ENCODE measurements around the gene PLAAT3.
"Not testable (repeated sequence)": the region's sequence is repeated elsewhere in the genome, so short reads cannot be mapped to it uniquely, and the experiment has no call there.

Gene PLAAT3

DNA sequence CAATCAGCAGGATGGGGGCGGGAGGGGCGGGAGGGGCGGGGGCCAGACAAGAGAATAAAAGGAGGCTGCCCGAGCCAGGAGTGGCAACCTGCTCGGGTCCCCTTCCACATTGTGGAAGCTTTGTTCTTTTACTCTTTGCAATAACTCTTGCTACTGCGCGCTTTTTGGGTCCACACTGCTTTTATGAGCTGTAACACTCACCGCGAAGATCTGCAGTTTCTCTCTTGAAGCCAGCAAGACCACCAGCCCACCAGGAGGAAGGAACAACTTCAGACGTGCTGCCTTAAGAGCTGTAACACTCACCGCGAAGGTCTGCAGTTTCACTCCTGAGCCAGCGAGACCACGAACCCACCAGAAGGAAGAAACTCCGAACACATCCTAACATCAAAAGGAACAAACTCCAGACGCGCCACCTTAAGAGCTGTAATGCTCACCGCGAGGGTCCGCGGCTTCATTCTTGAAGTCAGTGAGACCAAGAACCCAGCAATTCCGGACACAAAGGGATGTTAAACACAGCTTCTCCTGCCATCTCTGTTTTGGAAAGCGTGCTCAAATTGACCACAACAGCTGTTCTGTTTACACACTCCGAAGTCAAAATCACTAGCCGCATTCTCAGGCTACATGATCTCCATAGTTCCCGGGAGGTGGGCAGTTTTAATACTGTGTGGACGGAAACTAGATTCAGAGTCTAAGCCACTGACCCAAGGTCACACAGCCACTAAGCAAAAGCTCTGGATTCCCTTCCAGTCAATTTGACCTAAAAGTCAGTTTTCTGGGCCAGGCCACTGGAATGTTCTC lies 62.9 kb downstream of the PLAAT3 start:
- Mint-ChIP-seq H3K27me3 (peaks cover 38% of the 10 kb centered on the region), H3K9me3 (no peaks in the 10 kb centered on the region), H3K36me3 (ENCODE audit: low read depth) (no peaks in the 10 kb centered on the region), H3K27ac (no peak overlapping the region), H3K4me3 (no peak overlapping the region), H3K4me1 (ENCODE audit: low read depth) (peaks cover 20% of the 10 kb centered on the region)
- intact Hi-C loops (cut with micrococcal nuclease): no loop called here

DNA sequence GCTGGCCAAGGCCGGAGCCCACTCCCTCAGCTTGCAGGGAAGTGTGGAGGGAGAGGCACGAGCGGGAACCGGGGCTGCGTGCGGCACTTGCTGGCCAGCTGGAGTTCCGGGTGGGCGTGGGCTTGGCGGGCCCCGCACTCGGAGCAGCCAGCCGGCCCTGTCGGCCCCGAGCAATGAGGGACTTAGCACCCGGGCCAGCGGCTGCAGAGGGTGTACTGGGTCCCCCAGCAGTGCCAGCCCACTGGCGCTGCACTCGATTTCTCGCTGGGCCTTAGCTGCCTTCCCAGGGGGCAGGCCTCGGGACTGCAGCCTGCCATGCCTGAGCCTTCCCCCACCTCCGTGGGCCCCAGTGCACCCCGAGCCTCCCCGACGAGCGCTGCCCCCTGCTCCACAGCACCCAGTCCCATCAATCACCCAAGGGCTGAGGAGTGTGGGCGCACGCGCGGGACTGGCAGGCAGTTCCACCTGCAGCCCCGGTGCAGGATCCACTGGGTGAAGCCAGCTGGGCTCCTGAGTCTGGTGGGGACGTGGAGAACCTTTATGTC lies 64.0 kb downstream of the PLAAT3 start:
- peaks cover 20% of the 10 kb centered on the region for H3K4me1 Mint-ChIP-seq (ENCODE audit: low read depth)
- H3K36me3 Mint-ChIP-seq (ENCODE audit: low read depth); H3K9me3 Mint-ChIP-seq; intact Hi-C loops (cut with micrococcal nuclease); H3K27ac Mint-ChIP-seq; H3K4me3 Mint-ChIP-seq: not testable (repeated sequence)
- peaks cover 34% of the 10 kb centered on the region for H3K27me3 Mint-ChIP-seq

DNA sequence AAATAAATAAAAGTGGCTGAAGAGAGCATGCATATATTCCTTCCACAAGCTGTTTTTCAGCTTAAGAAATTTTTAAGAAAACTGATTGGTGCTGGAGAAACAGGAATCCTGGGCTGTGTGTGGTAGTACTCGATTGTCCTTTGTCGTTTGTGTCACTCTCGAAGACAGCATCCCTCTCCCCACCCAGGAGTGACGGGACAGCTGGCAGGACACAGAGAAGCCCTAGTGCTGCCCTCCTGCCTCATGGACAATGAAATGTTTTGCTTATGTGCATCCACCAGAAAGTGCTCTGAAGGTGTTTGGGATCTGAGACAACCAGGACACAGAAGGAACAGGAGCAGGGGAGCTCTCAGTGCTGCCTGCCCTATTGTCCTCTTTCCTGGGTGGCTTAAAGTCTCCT lies 64.8 kb downstream of the PLAAT3 start:
- intact Hi-C loops (cut with micrococcal nuclease): loop anchor here (10.0 kb wide), 1 partner anchor 55 kb away; the partner anchor contains the start of gene PLAAT5
- H3K4me3 Mint-ChIP-seq: no peak overlapping the region
- no peaks in the 10 kb centered on the region for H3K9me3 Mint-ChIP-seq
- H3K27me3 Mint-ChIP-seq: peaks cover 31% of the 10 kb centered on the region
- H3K27ac Mint-ChIP-seq: no peak overlapping the region
- H3K36me3 Mint-ChIP-seq (ENCODE audit: low read depth): no peaks in the 10 kb centered on the region
- H3K4me1 Mint-ChIP-seq (ENCODE audit: low read depth): peaks cover 20% of the 10 kb centered on the region

DNA sequence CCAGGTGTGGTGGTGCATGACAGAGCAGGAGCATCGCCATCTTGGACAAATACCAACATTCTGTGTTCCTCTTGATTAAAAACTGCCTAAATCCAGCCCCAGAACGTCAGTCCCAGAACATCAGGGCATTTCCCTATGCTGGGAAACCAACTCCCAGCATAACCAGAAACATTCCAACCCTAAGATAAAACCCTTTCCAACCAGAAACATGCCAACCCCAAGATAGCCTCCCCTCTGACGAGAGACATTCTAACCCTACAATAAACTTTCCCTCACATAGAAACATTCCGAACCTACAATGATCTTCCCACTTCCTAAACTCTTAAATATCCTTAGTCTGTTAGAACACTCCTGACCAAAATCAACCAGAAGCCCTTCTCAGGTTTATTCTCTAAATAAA lies 66.1 kb downstream of the PLAAT3 start:
- Mint-ChIP-seq H3K27ac (no peak overlapping the region), H3K4me1 (ENCODE audit: low read depth) (peaks cover 20% of the 10 kb centered on the region), H3K9me3 (no peaks in the 10 kb centered on the region), H3K4me3 (no peak overlapping the region), H3K36me3 (ENCODE audit: low read depth) (no peaks in the 10 kb centered on the region), H3K27me3 (peaks cover 30% of the 10 kb centered on the region)
- intact Hi-C loops (cut with micrococcal nuclease): loop anchor here (10.0 kb wide), 1 partner anchor 53 kb away; the partner anchor contains the start of gene PLAAT5

DNA sequence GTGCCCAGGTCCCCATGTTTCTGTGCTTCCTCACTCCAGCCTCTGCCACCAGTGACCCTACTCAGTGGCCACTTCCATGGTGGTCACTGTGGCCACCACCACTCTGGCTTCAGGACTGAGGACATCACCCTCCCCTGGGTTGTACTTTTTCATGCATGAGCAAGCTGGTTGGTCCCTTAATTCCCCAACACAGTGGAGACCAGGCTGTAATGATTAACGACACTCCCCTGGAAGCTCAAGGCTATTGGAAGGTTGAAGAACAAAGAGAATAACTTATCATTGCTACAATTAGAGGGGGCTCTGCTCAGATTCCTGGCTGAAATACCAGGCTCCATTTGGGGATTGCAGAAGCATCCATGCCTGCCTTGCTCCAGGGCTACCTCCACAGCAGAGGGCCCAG lies 67.2 kb downstream of the PLAAT3 start:
- H3K4me1 Mint-ChIP-seq (ENCODE audit: low read depth): peaks cover 17% of the 10 kb centered on the region

DNA sequence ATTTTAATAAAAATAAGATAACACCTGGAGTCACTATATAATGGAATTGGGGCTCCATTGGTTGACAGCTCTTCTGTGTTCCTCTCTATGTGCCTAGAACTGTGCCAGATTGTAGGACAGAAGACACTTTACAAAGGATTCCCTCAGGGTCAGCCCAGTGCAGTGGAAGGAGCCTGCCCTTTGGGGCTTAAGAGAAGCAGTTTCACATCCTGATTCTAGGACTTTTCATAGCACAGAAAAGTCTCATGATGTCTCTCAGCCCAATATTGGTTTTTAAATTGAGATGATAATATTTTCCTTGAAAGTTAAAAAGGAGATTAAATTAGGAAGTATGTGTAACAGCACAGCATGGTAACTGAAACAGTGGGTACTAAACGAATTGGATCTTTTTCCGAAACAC lies 70.5 kb downstream of the PLAAT3 start:
- Mint-ChIP-seq H3K4me1 (ENCODE audit: low read depth) (peaks cover 19% of the 10 kb centered on the region), H3K27me3 (peaks cover 12% of the 10 kb centered on the region), H3K36me3 (ENCODE audit: low read depth) (no peaks in the 10 kb centered on the region), H3K4me3 (no peak overlapping the region), H3K27ac (no peak overlapping the region), H3K9me3 (no peaks in the 10 kb centered on the region)
- intact Hi-C loops (cut with micrococcal nuclease): loop anchor here (10.0 kb wide), 1 partner anchor 49 kb away; the partner anchor contains the start of gene PLAAT5

More for the DNA sequence above, 67.2 kb downstream of the PLAAT3 start:
- no peak overlapping the region for H3K4me3 Mint-ChIP-seq
- intact Hi-C loops (cut with micrococcal nuclease): loop anchor here (10.0 kb wide), 1 partner anchor 52 kb away; the partner anchor contains the start of gene PLAAT5
- peaks cover 27% of the 10 kb centered on the region for H3K27me3 Mint-ChIP-seq
- no peaks in the 10 kb centered on the region for H3K36me3 Mint-ChIP-seq (ENCODE audit: low read depth)
- H3K9me3 Mint-ChIP-seq: no peaks in the 10 kb centered on the region
- no peak overlapping the region for H3K27ac Mint-ChIP-seq

DNA sequence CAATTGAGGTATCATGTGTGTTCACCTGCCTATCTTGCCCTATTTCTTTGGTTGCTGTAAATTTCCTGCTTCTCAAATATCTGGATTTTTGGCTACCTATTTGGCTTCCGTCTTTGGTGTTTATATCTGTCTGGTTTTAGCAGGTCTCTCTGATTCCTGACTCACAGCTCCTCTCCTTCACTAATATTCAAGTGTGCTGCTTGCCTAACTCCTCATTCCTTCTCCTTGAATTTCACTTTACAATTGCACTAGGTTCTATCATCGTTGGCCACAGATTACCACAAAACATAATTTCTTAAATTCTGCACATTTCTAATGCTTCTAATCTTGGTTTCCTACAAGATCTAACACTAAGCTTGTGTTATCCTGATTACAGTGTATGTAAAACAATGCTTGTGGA lies 71.7 kb downstream of the PLAAT3 start:
- Mint-ChIP-seq H3K27me3 (peaks cover 23% of the 10 kb centered on the region), H3K4me1 (ENCODE audit: low read depth) (peaks cover 31% of the 10 kb centered on the region)
- not testable (repeated sequence) for H3K36me3 Mint-ChIP-seq (ENCODE audit: low read depth); H3K9me3 Mint-ChIP-seq; H3K27ac Mint-ChIP-seq; H3K4me3 Mint-ChIP-seq
- intact Hi-C loops (cut with micrococcal nuclease): loop anchor here (10.0 kb wide), 1 partner anchor 48 kb away; the partner anchor contains the start of gene PLAAT5

DNA sequence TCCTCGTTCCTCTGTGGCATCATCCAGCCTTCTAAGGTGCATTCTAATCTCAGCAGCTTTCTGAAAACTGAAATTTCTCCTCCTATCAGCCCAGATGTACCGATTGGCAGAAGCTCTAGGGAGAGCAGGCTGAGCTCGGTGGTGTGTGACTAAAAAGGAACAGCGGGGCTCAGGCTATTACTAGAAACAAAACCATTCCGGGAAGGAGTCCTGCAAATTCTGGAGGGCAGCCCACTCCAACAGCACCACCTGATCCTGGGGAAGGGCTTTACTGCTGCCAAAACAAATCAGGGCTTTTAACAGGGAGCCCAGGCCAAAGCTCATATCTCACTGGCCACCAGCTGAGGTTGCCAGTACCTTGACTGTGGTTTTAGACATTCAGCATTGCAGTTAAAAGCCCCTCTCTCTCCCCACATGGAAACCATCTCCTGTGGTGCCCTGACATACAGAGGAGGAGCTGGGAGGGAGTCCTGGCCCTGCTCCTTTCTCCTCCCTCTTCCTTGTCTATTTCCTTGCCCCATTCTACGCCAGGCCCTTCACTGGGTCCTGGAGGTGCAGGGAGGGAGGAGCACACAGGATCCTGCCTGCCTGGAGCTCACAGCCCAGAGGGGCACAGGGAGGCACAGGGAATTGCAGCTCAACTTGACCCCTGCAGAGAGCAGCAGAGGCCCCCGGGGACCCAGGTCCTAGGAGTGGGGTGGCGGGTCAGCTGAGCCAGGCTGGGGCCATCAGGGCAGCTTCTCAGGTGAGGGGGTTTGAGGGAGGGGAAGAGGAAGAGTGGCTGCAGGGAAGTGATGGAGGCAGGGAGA lies 76.7 kb downstream of the PLAAT3 start:
- H3K4me3 Mint-ChIP-seq: peak overlapping the region; percentile 77
- H3K36me3 Mint-ChIP-seq (ENCODE audit: low read depth): no peaks in the 10 kb centered on the region
- H3K9me3 Mint-ChIP-seq: no peaks in the 10 kb centered on the region
- H3K27ac Mint-ChIP-seq: peak overlapping the region; percentile 66
- H3K27me3 Mint-ChIP-seq: peaks cover 22% of the 10 kb centered on the region
- peaks cover 40% of the 10 kb centered on the region for H3K4me1 Mint-ChIP-seq (ENCODE audit: low read depth)
- intact Hi-C loops (cut with micrococcal nuclease): no loop called here

DNA sequence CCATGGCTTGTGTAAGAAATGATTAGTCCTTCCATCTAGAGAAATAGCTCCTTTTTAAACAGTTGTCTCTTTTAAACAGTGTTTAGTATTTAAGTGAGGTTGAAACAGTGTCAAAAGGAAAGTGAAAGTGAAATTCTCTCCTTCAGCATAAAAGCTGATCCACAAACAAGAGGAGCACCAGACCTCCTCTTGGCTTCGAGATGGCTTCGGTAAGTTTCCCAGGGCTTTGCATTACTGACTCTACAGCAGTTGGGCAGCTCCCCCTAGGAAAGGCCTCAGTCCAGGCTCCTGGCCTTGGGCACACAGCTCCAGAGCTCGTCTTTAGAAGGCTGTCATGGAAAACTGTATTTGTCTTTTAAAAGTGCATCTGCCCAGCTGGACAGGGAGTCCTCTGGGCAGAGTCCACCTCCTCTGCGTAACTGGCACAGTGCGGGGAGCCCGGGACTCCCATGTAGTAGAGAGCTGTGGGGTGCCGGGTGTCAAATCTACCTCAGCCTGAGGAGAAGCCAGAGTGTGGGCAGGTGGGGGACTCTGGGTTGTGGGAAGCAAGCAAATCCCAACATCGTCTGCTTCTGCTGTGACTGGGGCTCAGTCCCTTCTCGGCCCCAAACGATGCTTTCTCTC lies 77.5 kb downstream of the PLAAT3 start, which contains the start of gene PLAAT4:
TSS of gene PLAAT4 (plus strand) at position 140 of the 624 bp plus-strand sequence. CDS start at position 201, 61 bp downstream.
- H3K4me1 Mint-ChIP-seq (ENCODE audit: low read depth): peaks cover 40% of the 10 kb centered on the region
- intact Hi-C loops (cut with micrococcal nuclease): no loop called here
- H3K9me3 Mint-ChIP-seq: no peaks in the 10 kb centered on the region
- H3K27ac Mint-ChIP-seq: peak within 1 kb of the TSS; percentile 66
- no peaks in the 10 kb centered on the region for H3K36me3 Mint-ChIP-seq (ENCODE audit: low read depth)
- peak within 1 kb of the TSS; percentile 77 for H3K4me3 Mint-ChIP-seq
- peaks cover 23% of the 10 kb centered on the region for H3K27me3 Mint-ChIP-seq

DNA sequence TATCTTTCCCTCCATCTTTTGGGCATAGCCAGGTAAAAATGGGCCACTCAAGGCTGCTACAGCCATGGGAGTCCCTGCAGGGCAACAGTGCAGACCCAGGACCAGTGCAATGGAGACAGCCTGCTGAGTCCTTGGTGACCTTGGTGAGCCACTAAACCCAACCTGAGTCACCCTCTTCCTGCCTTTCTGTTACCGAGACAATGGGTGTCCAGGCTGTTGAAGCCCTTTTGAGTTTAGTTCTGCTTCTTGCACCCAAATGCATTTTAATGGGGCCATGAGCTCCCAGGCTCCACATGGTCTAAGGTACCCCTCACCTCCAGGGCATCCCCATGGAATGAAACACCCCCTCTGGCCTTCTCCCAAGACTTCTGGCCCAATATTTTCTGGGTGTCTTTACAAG lies 78.5 kb downstream of the PLAAT3 start:
- Mint-ChIP-seq H3K9me3 (no peaks in the 10 kb centered on the region), H3K4me1 (ENCODE audit: low read depth) (peaks cover 38% of the 10 kb centered on the region), H3K27me3 (peaks cover 23% of the 10 kb centered on the region), H3K27ac (no peak overlapping the region), H3K36me3 (ENCODE audit: low read depth) (no peaks in the 10 kb centered on the region), H3K4me3 (no peak overlapping the region)
- intact Hi-C loops (cut with micrococcal nuclease): no loop called here

DNA sequence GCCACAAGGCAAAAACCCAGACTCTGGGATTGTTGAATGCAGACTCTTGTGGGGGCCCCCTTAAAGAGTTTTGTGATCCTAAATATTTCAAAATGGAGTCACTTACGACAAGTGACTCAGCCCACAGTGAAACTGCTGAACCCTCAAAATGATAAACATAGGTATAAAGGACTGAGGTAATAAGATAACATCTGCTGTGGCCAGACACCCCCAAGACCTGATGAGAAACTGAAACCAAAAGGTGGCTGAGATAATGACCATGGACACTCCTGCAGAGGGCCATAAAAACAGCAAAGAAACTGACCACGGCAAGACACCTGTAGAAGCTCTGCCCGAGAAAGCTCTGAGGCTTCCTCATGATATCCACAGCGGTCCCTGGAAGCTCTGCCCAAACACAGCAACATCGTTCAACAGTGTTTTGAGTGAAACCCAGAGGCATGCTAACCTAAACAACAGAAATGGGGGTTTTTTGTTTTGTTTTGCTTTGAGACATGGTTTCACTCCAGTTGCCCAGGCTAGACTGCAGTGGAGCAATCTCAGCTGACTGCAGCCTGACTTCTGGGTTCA lies 79.3 kb downstream of the PLAAT3 start:
- no peak overlapping the region for H3K4me3 Mint-ChIP-seq
- no peaks in the 10 kb centered on the region for H3K36me3 Mint-ChIP-seq (ENCODE audit: low read depth)
- intact Hi-C loops (cut with micrococcal nuclease): no loop called here
- peaks cover 26% of the 10 kb centered on the region for H3K27me3 Mint-ChIP-seq
- no peak overlapping the region for H3K27ac Mint-ChIP-seq
- H3K9me3 Mint-ChIP-seq: no peaks in the 10 kb centered on the region
- peaks cover 38% of the 10 kb centered on the region for H3K4me1 Mint-ChIP-seq (ENCODE audit: low read depth)

DNA sequence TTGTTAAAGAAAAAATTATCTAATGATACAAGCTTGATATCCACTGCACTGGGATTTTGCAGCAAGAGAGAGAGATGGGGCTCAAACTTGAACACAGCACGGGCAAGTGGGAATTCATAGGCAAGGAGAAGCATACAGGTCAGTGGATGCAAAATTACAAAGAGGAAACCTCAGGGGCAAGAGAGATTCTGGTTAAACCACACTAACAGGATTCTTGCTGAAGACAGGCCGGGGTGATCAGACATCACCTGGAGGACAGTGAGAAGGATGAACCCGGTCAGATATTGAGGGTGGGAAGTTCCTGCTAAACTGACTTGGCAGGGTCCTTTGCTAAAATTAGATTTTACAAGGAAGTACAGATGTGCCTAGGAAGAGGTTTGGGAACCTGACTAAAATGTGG lies 80.2 kb downstream of the PLAAT3 start:
- Mint-ChIP-seq H3K27ac (no peak overlapping the region), H3K4me1 (ENCODE audit: low read depth) (peaks cover 38% of the 10 kb centered on the region), H3K9me3 (no peaks in the 10 kb centered on the region), H3K4me3 (no peak overlapping the region), H3K36me3 (ENCODE audit: low read depth) (no peaks in the 10 kb centered on the region), H3K27me3 (peaks cover 30% of the 10 kb centered on the region)
- intact Hi-C loops (cut with micrococcal nuclease): no loop called here

DNA sequence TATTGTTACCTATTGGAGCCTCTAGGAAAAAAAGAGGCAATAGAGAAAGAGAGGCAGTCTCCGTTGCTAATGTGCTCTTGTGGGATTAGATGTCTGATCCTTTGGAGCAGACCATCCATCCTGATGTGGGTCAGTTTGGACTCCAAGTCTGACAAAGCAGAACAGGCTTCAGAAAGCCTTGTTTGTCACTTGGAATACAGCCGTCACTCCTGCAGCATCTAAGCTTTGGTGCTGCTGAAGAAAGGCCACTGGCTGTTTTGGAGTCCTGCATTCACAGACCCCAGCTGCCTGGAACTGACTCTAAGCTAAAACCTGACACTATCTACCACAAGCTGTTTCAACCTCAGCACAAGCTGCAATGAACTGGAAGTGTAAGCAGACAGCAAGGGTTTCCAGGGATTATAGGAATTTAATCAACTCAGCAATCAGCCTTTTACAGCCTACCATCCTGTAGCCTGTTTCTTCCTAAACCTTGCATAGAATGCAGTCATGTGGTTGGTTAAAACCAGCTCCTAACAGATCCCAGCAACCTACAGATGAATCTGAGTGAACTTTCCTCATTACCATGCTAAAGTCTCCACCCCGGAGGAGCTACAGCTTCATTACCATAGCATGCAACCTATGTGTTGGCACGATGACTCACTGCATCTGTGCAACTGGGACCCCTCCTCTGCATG lies 81.3 kb downstream of the PLAAT3 start:
- intact Hi-C loops (cut with micrococcal nuclease): no loop called here
- Mint-ChIP-seq H3K36me3 (ENCODE audit: low read depth) (no peaks in the 10 kb centered on the region), H3K4me3 (no peak overlapping the region), H3K9me3 (no peaks in the 10 kb centered on the region), H3K27ac (no peak overlapping the region), H3K27me3 (peaks cover 26% of the 10 kb centered on the region), H3K4me1 (ENCODE audit: low read depth) (peaks cover 29% of the 10 kb centered on the region)

All from dendritic cell treated with granulocyte-macrophage colony-stimulating factor and Interleukin-4, amounts not matched to agents 40 ng/mL and 50 ng/mL, for 4 days (primary cell).